ENCODE data around the gene WBP2NL. TPM values are rescaled to one million over a fixed set of nuclear protein-coding genes. Genes with fewer than 3 reads are reported as not detected.

Gene WBP2NL
- total and polyA plus RNA-seq, 2 of the 8 experiments (the other 6 are each of a cell fraction or from before 2014, with no cell fraction given): not detected

GRCh38 chr22:42074846-42075676 is 76.5 kb downstream of the WBP2NL start (continued):
- no peak for TF ChIP-seq EP300 (IDR thresholded peaks at IDR 0.05; ENCODE audit: borderline replicate concordance in 1 of 2, low read depth in 2 of 2, low read length in 2 of 2)

Data from H1 (cell line).